GM21367 (cell line): ENCODE results near the gene CRABP2.

Experiments
- ATAC-seq: cut with Tn5 transposase; IDR thresholded peaks from one replicate; pipeline ENCODE4 v1.9.1; 2021; ENCODE audit not compliant: unreplicated experiment

Gene CRABP2

GRCh38 chr1:156670791-156671190 is 34.6 kb downstream of the CRABP2 start:
- ATAC-seq = no peak

GRCh38 chr1:156670359-156670758 is 35.0 kb downstream of the CRABP2 start:
- ATAC-seq = no peak

DNA sequence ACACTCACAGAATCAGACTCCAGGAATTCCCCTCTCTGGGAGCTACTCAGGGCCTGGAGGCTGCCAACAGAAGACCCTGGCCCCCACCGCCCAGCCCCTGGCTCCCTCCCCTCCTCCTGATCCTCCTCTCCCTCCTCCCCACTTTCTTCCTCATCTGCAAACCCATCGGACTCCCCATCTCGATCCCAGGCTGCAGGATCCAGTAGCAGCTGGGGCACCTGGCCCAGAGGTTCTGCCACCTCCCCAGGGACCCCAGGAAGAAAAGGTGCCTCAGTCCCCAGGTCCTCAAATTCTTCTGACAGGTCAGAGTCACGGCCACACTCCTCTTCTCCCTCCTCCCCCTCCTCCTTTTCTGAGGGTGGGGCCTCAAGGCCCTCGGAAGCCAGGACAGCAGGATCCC is 35.6 kb downstream of the CRABP2 start:
- ATAC-seq = no peak

- no peak for ATAC-seq
Observed at GRCh38 chr1:156668801-156669637, 36.4 kb downstream of the CRABP2 start.

DNA sequence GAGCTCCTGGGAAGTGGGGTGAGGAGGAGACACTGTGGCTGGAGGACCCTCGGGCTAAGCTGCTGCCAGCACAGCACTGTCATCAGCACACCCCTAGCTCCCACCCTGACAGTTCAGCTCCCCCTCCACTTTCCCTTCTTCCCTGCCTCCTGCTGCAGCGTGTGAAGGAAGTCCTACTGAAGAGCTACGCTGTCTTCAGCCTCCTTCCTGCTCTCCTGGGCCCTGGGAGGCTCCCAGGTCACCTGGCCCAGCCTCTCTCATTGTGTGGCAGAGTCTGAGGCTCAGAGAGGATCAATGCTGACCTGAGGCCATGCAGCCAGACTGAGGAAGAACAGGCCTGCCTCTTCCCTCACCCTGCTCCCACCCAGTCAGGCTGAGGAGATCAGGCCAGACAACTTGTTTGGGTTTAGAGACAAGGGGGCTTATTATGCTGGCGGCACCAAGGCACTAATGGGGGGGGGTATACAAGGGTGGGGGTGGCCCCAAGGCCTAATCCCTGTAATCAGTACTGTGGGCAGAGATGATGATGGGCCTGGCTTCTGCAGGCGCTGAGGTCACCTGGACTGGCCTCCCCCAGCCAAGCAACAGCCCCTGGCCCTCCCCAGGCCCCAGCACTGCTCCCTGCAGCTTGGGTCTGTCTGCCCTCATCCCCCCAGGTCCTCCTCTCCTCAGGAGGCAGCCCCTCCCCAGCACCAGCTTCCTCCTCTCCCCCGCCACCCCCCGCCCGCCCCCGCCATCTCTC is 37.2 kb downstream of the CRABP2 start:
- no peak for ATAC-seq

GRCh38 chr1:156667610-156667967 is 37.8 kb downstream of the CRABP2 start:
- ATAC-seq = no peak

DNA sequence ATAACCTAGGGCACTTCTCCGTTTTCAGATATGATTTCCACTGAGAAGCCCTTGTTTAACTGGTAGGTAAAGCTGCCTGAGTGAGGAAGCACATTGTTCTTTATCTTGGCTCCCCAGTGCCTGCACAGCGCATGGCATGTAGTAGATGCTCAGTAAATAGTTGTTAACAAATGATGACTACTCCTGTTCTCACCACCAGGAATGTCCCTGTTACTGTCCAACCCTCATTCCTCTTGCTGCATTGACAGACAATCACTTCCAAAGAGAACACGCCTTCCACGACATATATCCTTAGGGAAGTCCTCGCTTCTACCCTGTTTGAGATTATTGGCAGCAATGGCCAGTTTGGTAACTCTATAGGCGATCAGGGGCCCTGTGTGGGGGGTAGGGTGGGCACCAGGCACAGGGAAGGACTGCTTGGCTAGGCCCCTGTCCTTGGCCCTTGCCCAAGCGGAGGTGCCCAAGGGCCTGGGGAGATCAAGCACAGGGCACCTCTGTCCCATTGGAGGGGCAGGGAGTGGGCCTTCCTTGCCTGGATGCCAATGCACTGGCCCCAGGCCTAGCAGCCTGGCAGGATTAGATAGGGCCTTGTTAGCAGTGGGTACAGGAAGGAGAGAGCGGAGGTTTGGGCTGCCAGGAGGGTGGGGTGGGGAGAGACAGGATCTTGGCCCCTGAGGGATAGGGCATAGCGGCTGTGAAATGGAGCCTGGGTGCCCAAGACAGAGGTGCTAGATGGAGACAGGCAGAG is 38.3 kb downstream of the CRABP2 start:
- ATAC-seq = no peak

- ATAC-seq = no peak
Observed at GRCh38 chr1:156665539-156665938, 39.8 kb downstream of the CRABP2 start.

DNA sequence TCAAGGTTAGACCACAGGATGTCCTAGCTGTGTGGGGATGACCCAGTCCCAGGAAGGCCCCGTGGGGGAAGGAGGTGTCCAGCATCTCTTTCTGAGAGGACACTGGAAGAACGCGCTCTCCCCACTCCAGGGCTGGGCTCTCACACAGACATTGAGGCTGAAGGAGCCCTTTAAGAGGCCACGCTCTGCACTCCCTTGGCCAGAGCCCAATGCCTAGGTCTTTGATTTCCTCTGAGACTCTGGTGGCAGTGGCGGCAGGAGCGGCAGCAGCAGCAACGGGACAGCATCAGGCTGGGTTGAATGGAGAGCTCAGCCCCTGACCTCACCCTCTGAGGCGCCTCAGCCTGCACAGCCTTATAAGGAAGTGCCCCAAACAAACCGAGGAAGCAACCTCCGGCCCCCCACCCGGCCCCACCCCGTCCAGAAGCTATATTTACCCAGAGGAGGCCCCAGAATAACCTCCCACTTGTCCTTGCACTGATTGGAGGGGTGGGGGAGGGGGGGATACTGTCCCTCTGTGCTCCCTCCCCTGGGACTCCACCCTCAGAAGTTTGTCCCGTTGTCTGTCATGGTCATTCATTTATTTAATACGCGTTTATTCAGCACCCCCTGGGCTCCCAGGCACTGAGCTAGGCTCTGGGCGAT is 40.5 kb downstream of the CRABP2 start:
- ATAC-seq = no peak

GRCh38 chr1:156664046-156664766 is 41.2 kb downstream of the CRABP2 start:
- no peak for ATAC-seq

- no peak for ATAC-seq
Observed at GRCh38 chr1:156663178-156663577, 42.2 kb downstream of the CRABP2 start.

DNA sequence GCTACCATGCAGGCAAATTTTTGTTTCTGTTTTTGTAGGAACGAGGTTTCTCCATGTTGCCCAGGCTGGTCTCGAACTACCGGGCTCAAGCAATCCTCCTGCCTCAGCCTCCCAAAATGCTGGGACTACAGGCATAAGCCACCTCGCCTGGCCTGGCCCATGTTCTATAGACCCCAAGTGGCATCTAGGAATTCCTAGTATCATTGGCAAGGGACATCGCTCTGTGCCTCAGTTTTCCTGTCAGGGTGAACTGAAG is 42.7 kb downstream of the CRABP2 start:
- ATAC-seq = no peak

GRCh38 chr1:156662005-156662799 is 43.2 kb downstream of the CRABP2 start:
- ATAC-seq = no peak

GRCh38 chr1:156660752-156661112 is 44.7 kb downstream of the CRABP2 start:
- ATAC-seq = no peak

GRCh38 chr1:156659988-156660751 is 45.2 kb downstream of the CRABP2 start:
- peak; percentile 51 for ATAC-seq

GRCh38 chr1:156659661-156659987 is 45.8 kb downstream of the CRABP2 start:
- ATAC-seq = no peak

GRCh38 chr1:156658945-156659574 is 46.3 kb downstream of the CRABP2 start:
- ATAC-seq = no peak

DNA sequence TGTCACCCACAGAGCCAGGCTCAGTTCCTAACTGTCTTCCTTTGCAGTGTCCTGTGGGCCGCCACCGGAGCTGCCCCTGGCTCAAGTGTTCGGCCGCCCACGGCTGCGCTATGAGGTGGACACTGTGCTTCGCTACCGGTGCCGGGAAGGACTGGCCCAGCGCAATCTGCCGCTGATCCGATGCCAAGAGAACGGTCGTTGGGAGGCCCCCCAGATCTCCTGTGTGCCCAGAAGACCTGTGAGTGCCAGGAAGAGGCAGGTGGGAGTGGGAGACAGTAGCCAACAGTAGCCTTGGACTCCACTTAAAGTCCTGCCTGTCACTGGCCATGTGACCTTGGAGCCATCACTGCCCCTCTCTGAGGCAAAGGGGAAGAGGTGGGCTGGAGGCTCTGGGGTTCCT is 46.9 kb downstream of the CRABP2 start:
- no peak for ATAC-seq

DNA sequence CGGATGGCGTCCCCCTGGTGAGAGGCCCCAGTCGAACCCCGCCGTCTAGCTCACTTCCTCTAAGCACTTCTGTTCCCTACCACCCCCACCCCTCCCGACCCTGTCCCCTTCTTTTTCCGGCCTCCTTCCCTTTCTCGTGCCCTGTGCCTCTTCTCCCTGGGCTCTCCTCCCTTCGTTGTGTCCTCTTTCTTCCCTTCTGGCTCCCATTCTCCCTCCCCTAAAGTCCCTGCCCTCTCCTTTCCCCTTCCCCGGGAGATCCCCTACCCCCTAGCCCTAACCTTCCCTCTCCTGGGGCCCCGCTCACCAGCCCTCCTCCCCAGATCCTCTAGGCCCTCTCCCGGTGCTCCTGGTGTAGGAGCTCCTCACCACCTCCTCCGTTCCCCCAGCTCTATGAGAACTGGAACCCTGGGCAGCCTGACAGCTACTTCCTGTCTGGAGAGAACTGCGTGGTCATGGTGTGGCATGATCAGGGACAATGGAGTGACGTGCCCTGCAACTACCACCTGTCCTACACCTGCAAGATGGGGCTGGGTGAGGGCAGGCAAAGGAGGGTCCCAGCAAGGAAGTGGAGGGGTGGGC is 47.6 kb downstream of the CRABP2 start:
- ATAC-seq = no peak
